NB4 (cell line): ENCODE data around the gene CPVL.

Experiments
- POLR2A ChIP-seq: IDR thresholded peaks from 2 replicates; pipeline ENCODE4 v1.6.1; 2011; ENCODE audit warnings: mild to moderate bottlenecking; ENCODE audit not compliant: insufficient read length; ENCODE audit errors: extremely low read depth
- TF ChIP-seq, protein P1 (sequence below): IDR thresholded peaks from one replicate; pipeline ENCODE4 v1.5.1; 2012; ENCODE audit warnings: low read depth, low read length
- TF ChIP-seq, protein P2 (sequence below): IDR thresholded peaks from 2 replicates; pipeline ENCODE4 v1.6.1; 2011; ENCODE audit warnings: low read depth, low read length

- TF ChIP-seq, protein P1, sequence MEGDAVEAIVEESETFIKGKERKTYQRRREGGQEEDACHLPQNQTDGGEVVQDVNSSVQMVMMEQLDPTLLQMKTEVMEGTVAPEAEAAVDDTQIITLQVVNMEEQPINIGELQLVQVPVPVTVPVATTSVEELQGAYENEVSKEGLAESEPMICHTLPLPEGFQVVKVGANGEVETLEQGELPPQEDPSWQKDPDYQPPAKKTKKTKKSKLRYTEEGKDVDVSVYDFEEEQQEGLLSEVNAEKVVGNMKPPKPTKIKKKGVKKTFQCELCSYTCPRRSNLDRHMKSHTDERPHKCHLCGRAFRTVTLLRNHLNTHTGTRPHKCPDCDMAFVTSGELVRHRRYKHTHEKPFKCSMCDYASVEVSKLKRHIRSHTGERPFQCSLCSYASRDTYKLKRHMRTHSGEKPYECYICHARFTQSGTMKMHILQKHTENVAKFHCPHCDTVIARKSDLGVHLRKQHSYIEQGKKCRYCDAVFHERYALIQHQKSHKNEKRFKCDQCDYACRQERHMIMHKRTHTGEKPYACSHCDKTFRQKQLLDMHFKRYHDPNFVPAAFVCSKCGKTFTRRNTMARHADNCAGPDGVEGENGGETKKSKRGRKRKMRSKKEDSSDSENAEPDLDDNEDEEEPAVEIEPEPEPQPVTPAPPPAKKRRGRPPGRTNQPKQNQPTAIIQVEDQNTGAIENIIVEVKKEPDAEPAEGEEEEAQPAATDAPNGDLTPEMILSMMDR, result no peak
- TF ChIP-seq, protein P2, sequence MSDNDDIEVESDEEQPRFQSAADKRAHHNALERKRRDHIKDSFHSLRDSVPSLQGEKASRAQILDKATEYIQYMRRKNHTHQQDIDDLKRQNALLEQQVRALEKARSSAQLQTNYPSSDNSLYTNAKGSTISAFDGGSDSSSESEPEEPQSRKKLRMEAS, result no peak
- TF ChIP-seq POLR2A, result no peak
Observed at GRCh38 chr7:29008590-29008989, 137.7 kb downstream of the CPVL start.
